Brain pericyte (primary cell): ENCODE data around the gene CARNS1.
A peak's percentile ranks its signal among the peaks of the same experiment; 100 is the strongest.

Experiments used
- DNase-seq: peaks from one replicate; pipeline ENCODE4 v3.0.0-alpha.2; 2012; ENCODE audit warnings: low read depth, low spot score

CARNS1 gene

GRCh38 chr11:67409261-67409666 is 6.2 kb upstream of the CARNS1 start:
- no peak for DNase-seq

GRCh38 chr11:67409781-67410368 is 5.6 kb upstream of the CARNS1 start:
- no peak for DNase-seq

GRCh38 chr11:67410369-67410831 is 5.1 kb upstream of the CARNS1 start:
- no peak for DNase-seq

GRCh38 chr11:67410984-67411784 is 4.3 kb upstream of the CARNS1 start:
- DNase-seq, result no peak

- DNase-seq, result no peak
These were observed 3.7 kb upstream of the CARNS1 start for GRCh38 chr11:67411785-67412152.

- no peak for DNase-seq
These were observed 2.8 kb upstream of the CARNS1 start for GRCh38 chr11:67412495-67413179.

- no peak for DNase-seq
These were observed 2.1 kb upstream of the CARNS1 start for GRCh38 chr11:67413266-67413849.

- DNase-seq, result no peak
These were observed 1.2 kb downstream of the CARNS1 start for GRCh38 chr11:67416416-67417335.

- DNase-seq, result no peak
These were observed 1.9 kb downstream of the CARNS1 start for GRCh38 chr11:67417425-67417824.

GRCh38 chr11:67418476-67419281 is 3.2 kb downstream of the CARNS1 start:
- DNase-seq, result no peak

GRCh38 chr11:67419325-67420049 is 4.0 kb downstream of the CARNS1 start:
- no peak for DNase-seq

GRCh38 chr11:67420147-67420645 is 4.7 kb downstream of the CARNS1 start:
- DNase-seq, result no peak

- peak; percentile 51 for DNase-seq
These were observed 5.4 kb downstream of the CARNS1 start for GRCh38 chr11:67420646-67421429.

GRCh38 chr11:67421430-67422031 is 6.1 kb downstream of the CARNS1 start:
- no peak for DNase-seq

- DNase-seq, result no peak
These were observed 7.4 kb downstream of the CARNS1 start for GRCh38 chr11:67422891-67423290.

GRCh38 chr11:67423466-67423865 is 8.0 kb downstream of the CARNS1 start:
- no peak for DNase-seq

GRCh38 chr11:67423891-67424613 is 8.6 kb downstream of the CARNS1 start:
- no peak for DNase-seq
